Measurements from ENCODE around the gene RPRD2.
A peak's percentile ranks its signal among the peaks of the same experiment; 100 is the strongest.

RPRD2 gene

DNA sequence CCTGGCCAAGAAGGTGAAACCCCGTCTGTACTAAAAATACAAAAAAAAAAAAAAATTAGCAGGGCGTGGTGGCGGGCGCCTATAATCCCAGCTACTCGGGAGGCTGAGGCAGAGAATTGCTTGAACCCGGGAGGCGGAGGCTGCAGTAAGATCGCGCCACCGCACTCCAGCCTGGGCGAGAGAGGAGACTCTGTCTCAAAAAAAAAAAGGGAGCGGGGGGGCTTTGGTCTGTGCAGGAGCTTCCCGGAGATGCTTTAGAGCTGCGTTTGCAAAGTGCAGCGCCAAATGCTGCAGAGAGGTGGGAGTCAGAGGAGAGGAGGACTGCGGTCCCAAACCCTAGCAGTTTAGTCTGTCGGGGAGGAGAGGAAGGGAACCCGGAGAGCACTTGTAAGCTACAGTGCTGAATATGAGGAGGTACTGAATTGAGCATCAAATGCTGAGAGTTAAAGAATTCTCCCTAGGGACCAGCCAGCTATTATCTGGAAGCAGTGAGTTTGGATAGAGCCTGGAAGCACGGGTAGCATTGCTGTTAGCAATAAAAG lies 152.2 kb downstream of the RPRD2 start:
- H3K9me2 ChIP-seq (replicated peaks; ENCODE audit: control insufficient read depth, low read length) = no peaks in the 10 kb centered on the region
- H3K27ac ChIP-seq (ENCODE audit: low read depth, low read length) = no peak overlapping the region

DNA sequence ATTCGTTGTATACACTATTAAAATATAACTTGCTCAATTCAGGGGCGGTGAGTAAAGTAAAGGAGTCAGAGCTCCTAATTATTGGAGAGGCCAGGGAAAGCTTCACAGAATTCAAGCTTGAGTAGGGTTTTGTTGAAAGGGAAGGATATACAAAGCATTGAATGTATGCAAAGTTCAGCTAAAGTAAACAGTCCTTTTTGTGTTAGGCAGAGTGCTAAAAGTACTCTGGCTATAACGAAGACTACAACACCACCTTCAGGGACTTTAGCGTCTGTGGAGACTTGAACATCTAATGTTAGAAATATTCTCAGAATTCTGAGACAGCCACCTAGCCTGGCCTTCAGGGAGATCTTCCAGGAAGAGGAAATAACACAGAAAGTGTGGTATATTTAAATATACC lies 152.7 kb downstream of the RPRD2 start:
- H3K79me2 ChIP-seq (ENCODE audit: control insufficient read depth, low read length) = no peaks in the 10 kb centered on the region
- H3K4me3 ChIP-seq (ENCODE audit: low read length) = peak overlapping the region; percentile 91
- no peaks in the 10 kb centered on the region for H3K9me2 ChIP-seq (replicated peaks; ENCODE audit: control insufficient read depth, low read length)
- H3K4me1 ChIP-seq (ENCODE audit: control insufficient read depth, low read length) = peaks cover 40% of the 10 kb centered on the region
- H3K9me3 ChIP-seq (ENCODE audit: control insufficient read depth, insufficient read depth, low read length) = no peaks in the 10 kb centered on the region
- no peak overlapping the region for H3K27ac ChIP-seq (ENCODE audit: low read depth, low read length)
- H3K27me3 ChIP-seq (ENCODE audit: control insufficient read depth, low read length) = no peaks in the 10 kb centered on the region
- H3F3A ChIP-seq (ENCODE audit: control insufficient read depth, insufficient read depth) = peaks cover 12% of the 10 kb centered on the region; the same call in 1 of the 2 replicates
- H4K20me1 ChIP-seq (ENCODE audit: control insufficient read depth, insufficient read depth, low read depth, low read length) = no peaks in the 10 kb centered on the region
- H3K36me3 ChIP-seq (ENCODE audit: control insufficient read depth, low read length) = no peaks in the 10 kb centered on the region
- TF ChIP-seq EZH2phosphoT487 (IDR thresholded peaks at IDR 0.05; ENCODE audit: borderline replicate concordance, low read length) = no peak
- TF ChIP-seq, protein P1, sequence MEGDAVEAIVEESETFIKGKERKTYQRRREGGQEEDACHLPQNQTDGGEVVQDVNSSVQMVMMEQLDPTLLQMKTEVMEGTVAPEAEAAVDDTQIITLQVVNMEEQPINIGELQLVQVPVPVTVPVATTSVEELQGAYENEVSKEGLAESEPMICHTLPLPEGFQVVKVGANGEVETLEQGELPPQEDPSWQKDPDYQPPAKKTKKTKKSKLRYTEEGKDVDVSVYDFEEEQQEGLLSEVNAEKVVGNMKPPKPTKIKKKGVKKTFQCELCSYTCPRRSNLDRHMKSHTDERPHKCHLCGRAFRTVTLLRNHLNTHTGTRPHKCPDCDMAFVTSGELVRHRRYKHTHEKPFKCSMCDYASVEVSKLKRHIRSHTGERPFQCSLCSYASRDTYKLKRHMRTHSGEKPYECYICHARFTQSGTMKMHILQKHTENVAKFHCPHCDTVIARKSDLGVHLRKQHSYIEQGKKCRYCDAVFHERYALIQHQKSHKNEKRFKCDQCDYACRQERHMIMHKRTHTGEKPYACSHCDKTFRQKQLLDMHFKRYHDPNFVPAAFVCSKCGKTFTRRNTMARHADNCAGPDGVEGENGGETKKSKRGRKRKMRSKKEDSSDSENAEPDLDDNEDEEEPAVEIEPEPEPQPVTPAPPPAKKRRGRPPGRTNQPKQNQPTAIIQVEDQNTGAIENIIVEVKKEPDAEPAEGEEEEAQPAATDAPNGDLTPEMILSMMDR (IDR thresholded peaks at IDR 0.05; ENCODE audit: low read depth, low read length, poor library complexity, severe bottlenecking) = peak; percentile 43
- H3K4me2 ChIP-seq (ENCODE audit: low read length) = peak overlapping the region; percentile 78

More for the DNA sequence above, 152.2 kb downstream of the RPRD2 start:
- H3K4me3 ChIP-seq (ENCODE audit: low read length) = peak overlapping the region; percentile 91
- peaks cover 37% of the 10 kb centered on the region for H3K4me1 ChIP-seq (ENCODE audit: control insufficient read depth, low read length)
- no peaks in the 10 kb centered on the region for H3K79me2 ChIP-seq (ENCODE audit: control insufficient read depth, low read length)
- TF ChIP-seq EZH2phosphoT487 (IDR thresholded peaks at IDR 0.05; ENCODE audit: borderline replicate concordance, low read length) = no peak
- TF ChIP-seq, protein P1 (IDR thresholded peaks at IDR 0.05; ENCODE audit: low read depth, low read length, poor library complexity, severe bottlenecking) = no peak
- H3K36me3 ChIP-seq (ENCODE audit: control insufficient read depth, low read length) = no peaks in the 10 kb centered on the region
- no peaks in the 10 kb centered on the region for H3K27me3 ChIP-seq (ENCODE audit: control insufficient read depth, low read length)
- peaks cover 12% of the 10 kb centered on the region; the same call in 1 of the 2 replicates for H3F3A ChIP-seq (ENCODE audit: control insufficient read depth, insufficient read depth)
- no peaks in the 10 kb centered on the region for H4K20me1 ChIP-seq (ENCODE audit: control insufficient read depth, insufficient read depth, low read depth, low read length)
- H3K9me3 ChIP-seq (ENCODE audit: control insufficient read depth, insufficient read depth, low read length) = no peaks in the 10 kb centered on the region
- peak overlapping the region; percentile 78 for H3K4me2 ChIP-seq (ENCODE audit: low read length)

DNA sequence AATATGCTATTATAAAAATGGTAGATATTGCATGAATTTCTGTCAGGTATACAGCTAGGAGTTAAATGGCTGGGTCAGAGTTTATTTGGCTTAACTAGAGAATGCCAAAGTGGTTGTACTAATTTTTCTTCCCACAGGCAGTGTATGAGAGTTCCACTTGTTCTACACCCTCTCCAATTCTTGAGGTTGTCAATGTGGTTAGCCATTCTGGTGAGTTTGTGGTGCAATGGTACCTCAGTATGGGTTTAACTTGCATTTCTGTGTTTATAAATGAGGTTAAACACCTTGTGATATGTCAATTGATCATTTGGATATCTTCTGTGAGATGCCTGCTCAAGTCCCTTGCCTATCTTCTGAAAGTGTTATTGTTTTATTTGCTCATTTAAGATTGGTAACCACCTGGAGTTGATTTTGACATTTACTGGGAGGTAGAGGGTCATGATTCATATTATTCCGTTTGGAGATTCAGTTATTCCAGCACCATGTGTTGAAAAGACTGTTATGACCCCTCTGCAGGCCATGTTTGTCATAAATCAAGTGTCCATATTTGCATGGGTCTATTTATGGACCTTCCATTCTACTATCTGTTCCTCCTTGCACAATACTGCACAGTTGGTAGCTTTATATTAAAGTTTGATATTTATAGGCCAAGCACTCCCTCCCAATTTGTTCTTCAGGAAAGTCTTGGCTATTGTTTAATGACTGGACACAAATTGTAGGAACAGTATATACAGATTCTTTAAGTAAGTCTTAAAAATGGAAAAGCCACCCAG lies 157.4 kb downstream of the RPRD2 start:
- no peaks in the 10 kb centered on the region for H4K20me1 ChIP-seq (ENCODE audit: control insufficient read depth, insufficient read depth, low read depth, low read length)
- no peaks in the 10 kb centered on the region for H3K27me3 ChIP-seq (ENCODE audit: control insufficient read depth, low read length)
- H3K4me3 ChIP-seq (ENCODE audit: low read length) = no peak overlapping the region
- no peaks in the 10 kb centered on the region for H3K79me2 ChIP-seq (ENCODE audit: control insufficient read depth, low read length)
- no peaks in the 10 kb centered on the region for H3K9me2 ChIP-seq (replicated peaks; ENCODE audit: control insufficient read depth, low read length)
- TF ChIP-seq, protein P1 (IDR thresholded peaks at IDR 0.05; ENCODE audit: low read depth, low read length, poor library complexity, severe bottlenecking) = no peak
- TF ChIP-seq EZH2phosphoT487 (IDR thresholded peaks at IDR 0.05; ENCODE audit: borderline replicate concordance, low read length) = no peak
- H3K4me1 ChIP-seq (ENCODE audit: control insufficient read depth, low read length) = peaks cover 25% of the 10 kb centered on the region
- no peaks in the 10 kb centered on the region for H3K36me3 ChIP-seq (ENCODE audit: control insufficient read depth, low read length)
- H3K27ac ChIP-seq (ENCODE audit: low read depth, low read length) = no peak overlapping the region
- peak overlapping the region; percentile 40 for H3K4me2 ChIP-seq (ENCODE audit: low read length)
- H3K9me3 ChIP-seq (ENCODE audit: control insufficient read depth, insufficient read depth, low read length) = no peaks in the 10 kb centered on the region
- H3F3A ChIP-seq (ENCODE audit: control insufficient read depth, insufficient read depth) = peaks cover 12% of the 10 kb centered on the region

Data from DOHH2 (cell line).